ENCODE measurements around the gene RAB8B.

- TF ChIP-seq CTCF (IDR thresholded peaks at IDR 0.05; ENCODE audit: insufficient read depth, low read length, poor library complexity, severe bottlenecking): no peak
- no peak for TF ChIP-seq EZH2phosphoT487 (conservative IDR thresholded peaks at IDR 0.05; ENCODE audit: low read length)
These were observed 48.5 kb upstream of the RAB8B start for GRCh38 chr15:63140936-63141335.
